ENCODE data around the gene ABHD16A. TPM values are rescaled to one million over a fixed set of nuclear protein-coding genes. Genes with fewer than 3 reads are reported as not detected.

Gene ABHD16A
- total and polyA plus RNA-seq, 2 of the 13 experiments (the other 11 are each of a cell fraction or from before 2014, with no cell fraction given), result 43.5 to 45.4 TPM

- peak; percentile 80; the same call in 1 of the 2 replicates for TF ChIP-seq ZNF597 (CRISPR knock-in tag; IDR thresholded peaks at IDR 0.05)
- TF ChIP-seq GLMP (CRISPR knock-in tag; IDR thresholded peaks at IDR 0.05; ENCODE audit: borderline replicate concordance), result no peak
- no peak; the same call in 1 of the 2 replicates for TF ChIP-seq ZSCAN20 (CRISPR knock-in tag; IDR thresholded peaks at IDR 0.05; ENCODE audit: borderline replicate concordance)
- TF ChIP-seq RNF219 (CRISPR knock-in tag; IDR thresholded peaks at IDR 0.05), result no peak
- peak; percentile 38 for TF ChIP-seq ZSCAN5A (CRISPR knock-in tag; IDR thresholded peaks at IDR 0.05; ENCODE audit: borderline replicate concordance)
- no peak for TF ChIP-seq ZNF275 (CRISPR knock-in tag; IDR thresholded peaks at IDR 0.05; ENCODE audit: borderline replicate concordance)
- TF ChIP-seq ZNF335 (CRISPR knock-in tag; IDR thresholded peaks at IDR 0.05), result peak; percentile 98
- TF ChIP-seq JUNB (CRISPR knock-in tag; IDR thresholded peaks at IDR 0.05; ENCODE audit: borderline replicate concordance), result no peak
- TF ChIP-seq ZNF484 (CRISPR knock-in tag; IDR thresholded peaks at IDR 0.05; ENCODE audit: borderline replicate concordance, low read depth), result no peak
- peak; percentile 30; the same call in 1 of the 2 replicates for TF ChIP-seq ZNF776 (CRISPR knock-in tag; IDR thresholded peaks at IDR 0.05)
- no peak for TF ChIP-seq PTBP1 (IDR thresholded peaks at IDR 0.05; ENCODE audit: low read depth, low read length, poor library complexity, severe bottlenecking)
- no peak for TF ChIP-seq ZEB1 (IDR thresholded peaks at IDR 0.05; ENCODE audit: insufficient replicate concordance, low read depth)
- TF ChIP-seq SMAD1 (CRISPR knock-in tag; IDR thresholded peaks at IDR 0.05; ENCODE audit: borderline replicate concordance, low read depth), result peak; percentile 60; the same call in 1 of the 2 replicates
- peak; percentile 73; the same call in 1 of the 2 replicates for TF ChIP-seq ZNF788 (CRISPR knock-in tag; IDR thresholded peaks at IDR 0.05; ENCODE audit: borderline replicate concordance)
- peak; percentile 61 for TF ChIP-seq USF2 (IDR thresholded peaks at IDR 0.05; ENCODE audit: low read depth, low read length)
- peak; percentile 75 for TF ChIP-seq USF2 (CRISPR knock-in tag; IDR thresholded peaks at IDR 0.05; ENCODE audit: borderline replicate concordance)
- TF ChIP-seq CREM (IDR thresholded peaks at IDR 0.05), result peak; percentile 98
- TF ChIP-seq CREM (CRISPR knock-in tag; IDR thresholded peaks at IDR 0.05), result no peak
Observed at GRCh38 chr6:31665501-31666336, 37.4 kb downstream of the ABHD16A start, which contains the start of gene CSNK2B (continued).
